Dermis microvascular lymphatic vessel endothelial cell (primary cell): ENCODE measurements around the gene NMNAT3. TPM values are rescaled to one million over a fixed set of nuclear protein-coding genes. Genes with fewer than 3 reads are reported as not detected.

Experiments
- DNase-seq, 2 donors: peaks; one replicate each; pipeline versions ENCODE4 v3.0.0 to v3.0.0-alpha.2; 2010; ENCODE audit warnings: low read depth in 2 of 2
- total RNA-seq: library from RNA; depleted of rRNA; stranded (reverse); fragments of >200 nt; gene quantifications from 2 replicates; pipeline ENCODE4 v1.2.1, GENCODE V29; 2014

The NMNAT3 gene
- total RNA-seq: 0.77 and 1.3 TPM in 2 replicates

- peak; percentile 11 to 57 for DNase-seq
These were observed at the start of gene NMNAT3 for GRCh38 chr3:139677388-139678155. NMNAT3 (minus strand) TSS chr3:139677972; CDS start chr3:139627724, 50,248 bp downstream.

- DNase-seq: no peak
These were observed 43.6 kb upstream of the NMNAT3 start for GRCh38 chr3:139721370-139721769.

DNA sequence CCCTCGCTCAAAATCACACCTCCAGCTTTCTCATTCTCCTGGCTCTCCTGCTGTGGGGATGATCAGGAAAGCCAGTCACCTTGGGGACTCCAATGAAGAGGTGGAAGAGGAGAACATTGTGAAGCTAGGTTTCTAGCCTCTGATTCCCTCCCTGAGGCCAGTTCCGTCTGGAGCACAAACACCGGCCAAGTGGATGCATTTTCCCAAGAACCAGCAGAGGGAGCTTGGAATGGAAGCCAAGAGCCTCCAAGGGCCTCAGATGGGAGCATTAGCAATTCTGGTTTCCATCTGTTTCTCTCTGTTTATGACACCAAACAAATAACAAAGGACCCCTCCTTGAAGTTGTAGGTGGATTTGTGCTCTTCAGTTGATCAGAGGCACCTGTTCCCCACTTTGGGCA lies 40.6 kb upstream of the NMNAT3 start:
- DNase-seq: no peak

GRCh38 chr3:139716908-139717485 lies 39.2 kb upstream of the NMNAT3 start:
- no peak for DNase-seq

- DNase-seq: no peak
These were observed 38.1 kb upstream of the NMNAT3 start for GRCh38 chr3:139715743-139716360.

DNA sequence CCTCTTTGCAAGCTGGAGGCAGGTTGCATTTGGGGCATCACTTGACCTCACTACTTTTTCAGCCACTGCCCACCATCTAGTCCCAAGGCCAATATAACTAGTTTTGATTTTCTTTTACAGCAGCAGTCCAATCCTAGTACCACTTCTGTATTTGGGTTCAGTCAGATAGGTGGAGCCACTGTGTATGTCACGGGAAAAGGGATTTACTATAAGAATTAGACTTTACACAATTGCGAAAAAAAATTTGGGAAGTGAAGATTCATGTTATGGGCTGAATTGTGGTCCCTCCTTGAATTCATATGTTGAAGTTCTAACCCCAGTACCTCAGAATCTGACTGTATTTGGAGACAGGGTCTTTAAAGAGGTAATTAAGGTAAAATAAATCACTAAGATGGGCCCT lies 37.4 kb upstream of the NMNAT3 start:
- no peak for DNase-seq

- no peak for DNase-seq
These were observed 32.4 kb upstream of the NMNAT3 start for GRCh38 chr3:139710212-139710611.

GRCh38 chr3:139705631-139706030 lies 27.9 kb upstream of the NMNAT3 start:
- DNase-seq: no peak

DNA sequence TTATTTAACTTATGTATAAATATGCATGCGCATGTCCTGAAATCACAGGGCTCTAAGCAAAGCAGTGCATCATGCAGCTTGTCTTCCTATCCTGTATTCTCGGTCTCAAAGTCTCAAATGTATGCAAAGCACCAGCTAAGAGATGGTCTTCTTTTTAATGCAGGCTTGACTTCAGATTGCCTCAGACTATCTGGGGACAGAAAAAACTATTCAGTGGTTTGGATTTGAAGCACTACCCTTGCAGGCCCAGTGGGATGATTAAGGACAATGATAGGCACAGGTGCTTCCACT lies 18.5 kb upstream of the NMNAT3 start:
- no peak for DNase-seq

DNA sequence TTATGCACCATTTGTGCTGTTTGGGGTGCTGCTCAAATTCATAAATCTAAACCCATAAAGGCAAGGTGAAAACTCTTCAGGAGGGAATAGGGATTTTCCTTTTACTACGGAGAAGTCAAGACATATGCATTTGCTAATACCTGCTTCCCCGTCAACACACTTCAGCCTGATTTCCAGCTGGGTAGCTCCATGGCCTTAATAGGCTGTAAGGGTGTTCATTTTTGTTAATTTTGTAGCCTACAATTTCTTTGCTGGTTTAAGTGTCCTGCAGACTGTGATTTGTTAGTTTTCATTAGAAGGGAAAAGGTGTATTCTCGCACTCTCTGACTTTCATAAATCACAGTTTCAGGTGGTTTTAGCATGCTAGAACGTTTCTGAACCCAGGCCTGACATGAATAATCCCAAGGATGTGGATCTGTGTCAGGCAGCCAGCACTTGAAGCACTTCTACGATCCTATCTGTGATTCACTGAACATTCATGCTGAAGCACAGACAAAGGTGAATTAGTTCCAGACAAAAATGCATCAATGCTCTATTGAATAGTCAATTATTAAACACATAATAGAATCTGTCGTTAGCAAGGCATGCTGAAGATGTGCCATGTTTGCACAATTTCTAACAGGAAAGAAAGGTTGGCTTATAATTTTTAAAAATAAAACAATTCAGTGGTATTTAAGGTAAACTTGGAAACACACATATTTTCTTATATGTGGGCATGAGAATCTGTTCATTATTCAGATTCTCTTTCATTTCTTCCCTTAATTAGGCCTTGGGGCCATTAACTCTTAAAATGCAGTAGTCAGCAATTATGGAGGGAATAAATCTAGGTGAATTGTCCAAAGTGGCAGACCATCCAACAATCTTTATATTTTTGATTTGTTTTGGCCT lies 17.9 kb upstream of the NMNAT3 start:
- DNase-seq: no peak

DNA sequence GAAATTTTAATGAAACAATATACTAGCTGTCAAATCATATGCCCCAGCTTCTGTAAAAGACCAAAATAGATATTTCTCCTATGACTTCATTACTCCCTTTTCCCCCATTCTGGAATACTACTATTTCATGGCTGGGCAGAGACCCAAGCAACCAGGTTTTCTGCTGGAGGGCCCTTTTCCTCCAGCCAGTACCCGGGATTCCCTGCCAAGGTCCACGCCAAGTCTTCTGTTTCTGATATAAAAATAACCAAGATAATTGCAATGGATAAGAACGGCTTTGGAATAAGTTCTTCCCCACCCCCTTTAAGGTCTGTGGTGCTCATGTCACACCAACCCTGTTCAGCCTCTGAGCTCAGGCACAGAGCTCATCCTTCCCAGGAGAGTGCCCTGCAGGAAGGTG lies 17.2 kb upstream of the NMNAT3 start:
- DNase-seq: no peak

DNA sequence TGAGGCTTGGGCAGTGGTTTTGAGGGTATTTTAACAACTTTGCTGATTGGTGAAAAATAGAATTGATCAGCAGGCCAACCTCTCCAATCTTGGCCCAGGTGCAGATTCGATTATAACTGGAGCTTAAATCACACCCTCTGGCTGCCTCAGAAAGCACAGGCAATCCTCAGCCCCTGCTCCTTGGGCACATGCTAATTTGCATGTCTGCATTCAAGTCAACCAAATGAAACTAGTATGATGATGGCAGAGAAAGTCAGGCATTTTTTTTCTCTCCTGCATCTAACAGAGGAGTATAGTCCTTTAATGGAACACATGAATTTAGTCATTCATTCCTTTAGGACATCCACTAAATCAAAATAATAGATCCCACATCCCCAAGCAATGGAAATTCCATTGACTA lies 16.8 kb upstream of the NMNAT3 start:
- DNase-seq: no peak

DNA sequence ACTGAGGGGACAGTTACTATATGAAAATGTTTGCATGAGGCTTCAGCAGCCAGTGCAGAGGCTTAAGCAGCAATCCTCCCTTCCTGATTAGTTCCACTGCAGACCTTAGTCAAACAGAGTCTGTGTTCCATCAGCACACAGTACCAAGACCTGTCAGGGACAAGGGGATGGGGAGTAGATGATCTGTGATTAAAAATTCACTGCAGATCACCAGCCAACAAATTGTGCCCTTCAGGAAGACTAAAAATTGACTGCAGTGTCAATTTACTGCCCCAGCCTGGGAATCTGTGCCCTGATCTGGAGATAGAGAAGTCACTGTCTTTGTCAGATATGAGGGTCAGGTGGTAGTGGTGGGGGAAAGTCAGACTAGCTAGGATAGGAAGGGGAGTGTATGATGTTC lies 13.8 kb upstream of the NMNAT3 start:
- DNase-seq: no peak

GRCh38 chr3:139689708-139690228 lies 12.0 kb upstream of the NMNAT3 start:
- DNase-seq: no peak

DNA sequence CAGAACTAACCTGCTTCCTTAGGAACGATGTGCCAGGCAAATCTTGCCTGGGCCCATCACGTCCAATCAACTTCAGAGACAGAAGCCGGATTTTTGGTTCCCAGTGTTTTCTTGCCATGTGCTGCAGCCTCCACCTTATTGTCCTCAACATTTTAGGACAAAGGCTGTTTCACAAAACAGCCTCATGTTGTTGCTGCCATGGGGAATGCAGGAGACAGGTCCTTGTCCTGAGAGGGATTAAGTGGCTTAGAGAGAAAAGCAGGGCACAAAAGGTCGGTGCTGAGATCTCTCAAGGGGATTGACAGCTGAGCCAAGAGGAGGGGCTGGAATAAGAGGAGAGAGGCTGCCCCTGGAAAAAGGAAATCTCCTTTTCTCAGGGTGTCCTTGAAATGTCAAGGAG lies 11.3 kb upstream of the NMNAT3 start:
- no peak for DNase-seq

DNA sequence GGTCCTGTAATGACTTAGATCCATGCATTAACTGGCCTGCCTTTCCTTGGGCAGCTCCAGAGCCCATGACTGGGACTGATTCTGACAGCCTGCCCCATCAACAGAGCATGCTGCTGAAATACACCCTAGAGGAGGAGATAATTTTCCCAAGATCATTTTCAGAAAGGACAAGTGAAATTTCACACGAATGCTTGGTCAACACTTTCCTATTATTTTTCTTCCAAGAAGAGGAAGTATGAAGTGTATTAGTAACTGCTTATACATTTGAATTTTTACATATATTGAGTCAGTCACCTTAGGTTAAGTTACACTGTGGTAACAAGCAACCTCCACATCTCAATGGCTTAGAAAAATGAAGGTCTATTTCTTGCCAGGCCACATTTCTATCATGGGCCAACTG lies 9.7 kb upstream of the NMNAT3 start:
- DNase-seq: no peak

- DNase-seq: no peak
These were observed 8.9 kb upstream of the NMNAT3 start for GRCh38 chr3:139686624-139687023.

- no peak for DNase-seq
These were observed 8.4 kb upstream of the NMNAT3 start for GRCh38 chr3:139686206-139686605.

GRCh38 chr3:139679220-139679775 lies 1.5 kb upstream of the NMNAT3 start:
- DNase-seq: no peak

GRCh38 chr3:139676632-139677387 lies 962 bp downstream of the NMNAT3 start:
- no peak for DNase-seq

- no peak for DNase-seq
These were observed 1.7 kb downstream of the NMNAT3 start for GRCh38 chr3:139676108-139676507.
